Activated T-helper 9 cell treated with anti-CD3 and anti-CD28 coated beads, Interleukin-2, amount 50 U/mL, for 16 hours (primary cell): Measurements from ENCODE around the gene TEDDM1.
"Not testable (repeated sequence)": the region's sequence is repeated elsewhere in the genome, so short reads cannot be mapped to it uniquely, and the experiment has no call there.

ENCODE experiments used
- DNase-seq: peaks from one replicate; pipeline ENCODE4 v3.0.0-alpha.2; 2020; ENCODE audit warnings: low read depth

Gene TEDDM1

DNA sequence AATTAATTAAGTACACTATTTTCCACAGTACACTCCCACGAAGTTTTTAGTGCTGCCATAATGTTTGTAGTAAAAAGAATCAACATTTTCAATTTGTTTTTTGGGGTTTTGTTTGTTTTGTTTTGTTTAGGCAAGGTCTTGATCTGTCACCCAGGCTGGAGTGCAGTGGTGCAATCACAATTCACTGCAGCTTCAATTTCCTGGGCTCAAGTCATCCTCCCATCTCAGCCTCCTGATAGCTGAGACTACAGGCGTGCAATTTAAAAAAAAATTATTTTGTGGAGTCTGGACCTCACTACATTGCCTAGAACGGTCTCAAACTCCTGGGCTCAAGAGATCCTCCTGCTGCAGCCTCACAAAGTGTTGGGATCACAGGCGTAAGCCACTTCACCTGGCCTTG lies 20.3 kb downstream of the TEDDM1 start:
- no peak for DNase-seq

GRCh38 chr1:182379781-182380180 lies 20.7 kb downstream of the TEDDM1 start:
- not testable (repeated sequence) for DNase-seq

- DNase-seq: no peak
These were observed 23.4 kb downstream of the TEDDM1 start for GRCh38 chr1:182376936-182377574.

- no peak for DNase-seq
These were observed 26.2 kb downstream of the TEDDM1 start for GRCh38 chr1:182374101-182374834.

DNA sequence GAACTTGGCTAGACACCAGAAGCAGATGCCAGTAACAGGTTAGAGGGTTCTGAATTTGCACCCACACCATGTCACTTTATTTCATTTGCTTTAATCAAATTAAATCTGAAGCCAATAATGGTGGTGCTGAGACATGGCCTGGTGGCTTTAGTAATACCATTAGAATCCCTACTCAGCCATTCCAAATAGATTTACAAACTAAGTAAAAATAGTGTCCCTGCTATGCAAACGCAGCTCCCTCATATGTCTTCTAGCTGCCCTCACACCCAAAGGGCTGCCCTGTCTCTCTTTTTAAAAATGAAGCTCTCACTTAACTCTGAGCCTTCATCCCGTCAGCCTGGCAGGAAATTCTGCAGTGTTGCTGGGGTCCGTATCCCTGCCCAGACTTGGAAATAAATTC lies 29.9 kb downstream of the TEDDM1 start:
- no peak for DNase-seq

GRCh38 chr1:182368903-182369302 lies 31.6 kb downstream of the TEDDM1 start:
- DNase-seq: no peak

DNA sequence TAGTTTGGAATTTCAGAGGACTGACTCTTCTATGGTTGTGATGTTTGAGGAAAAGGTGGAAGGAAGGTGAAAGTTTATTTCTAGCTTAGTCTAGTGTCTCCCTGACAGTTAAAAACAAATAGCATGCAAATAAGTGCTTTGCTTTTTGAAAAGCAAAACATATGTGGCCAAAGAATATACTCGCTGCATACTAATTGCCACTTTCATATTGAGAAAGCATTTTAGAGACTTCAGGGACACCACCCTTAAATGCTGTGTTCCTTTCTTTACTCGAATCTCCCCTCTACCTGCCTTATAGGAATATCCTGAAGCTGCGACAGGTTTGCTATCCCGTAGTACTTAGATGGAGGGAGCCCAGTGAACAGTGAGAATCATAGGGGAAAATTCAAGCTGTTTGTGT lies 32.1 kb downstream of the TEDDM1 start:
- no peak for DNase-seq

- DNase-seq: no peak
These were observed 32.5 kb downstream of the TEDDM1 start for GRCh38 chr1:182367926-182368325.

GRCh38 chr1:182366596-182366995 lies 33.9 kb downstream of the TEDDM1 start:
- DNase-seq: no peak

DNA sequence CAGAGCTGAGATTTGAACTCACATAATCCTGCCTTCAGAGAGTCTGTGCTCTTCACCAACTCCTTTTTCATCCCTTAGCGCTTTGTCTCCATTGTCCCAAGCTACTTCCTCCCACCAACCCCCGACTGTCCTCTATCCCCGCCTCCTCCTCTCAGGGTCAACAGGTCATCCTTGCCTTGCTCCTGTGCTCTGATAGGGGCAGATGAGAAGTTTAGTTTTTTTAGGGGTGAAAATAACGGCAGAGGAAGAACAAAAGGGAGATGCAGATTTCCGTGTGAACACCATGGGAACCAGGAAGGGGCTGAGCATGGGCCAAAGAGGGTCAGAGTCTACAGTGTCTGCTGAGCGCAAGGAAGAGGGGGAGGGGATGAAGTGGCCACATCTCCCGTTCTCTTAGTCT lies 40.8 kb downstream of the TEDDM1 start:
- no peak for DNase-seq

DNA sequence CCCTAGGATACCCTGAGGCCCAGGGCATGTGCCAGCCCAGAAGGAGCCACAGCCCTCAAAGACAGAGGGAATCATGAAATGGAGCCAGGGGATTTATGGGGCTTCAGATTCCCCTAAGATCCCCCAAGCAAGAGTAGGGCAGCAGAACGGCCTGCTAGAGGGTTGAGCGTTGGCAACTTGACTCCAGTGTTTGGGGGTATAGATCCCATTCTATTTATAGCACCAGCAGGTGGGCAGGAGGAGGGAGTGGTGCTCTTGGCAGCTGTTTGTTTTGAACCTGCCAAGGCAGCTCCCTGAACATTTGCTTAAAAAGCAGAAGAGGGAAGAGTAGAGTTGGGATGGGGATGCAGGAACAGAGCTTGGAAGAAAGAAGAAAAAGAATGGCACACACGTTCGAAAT lies 42.6 kb downstream of the TEDDM1 start:
- DNase-seq: no peak

- no peak for DNase-seq
These were observed 43.3 kb downstream of the TEDDM1 start for GRCh38 chr1:182357171-182357570.

GRCh38 chr1:182355723-182356098 lies 44.8 kb downstream of the TEDDM1 start:
- no peak for DNase-seq

- no peak for DNase-seq
These were observed 48.6 kb downstream of the TEDDM1 start for GRCh38 chr1:182351790-182352364.

DNA sequence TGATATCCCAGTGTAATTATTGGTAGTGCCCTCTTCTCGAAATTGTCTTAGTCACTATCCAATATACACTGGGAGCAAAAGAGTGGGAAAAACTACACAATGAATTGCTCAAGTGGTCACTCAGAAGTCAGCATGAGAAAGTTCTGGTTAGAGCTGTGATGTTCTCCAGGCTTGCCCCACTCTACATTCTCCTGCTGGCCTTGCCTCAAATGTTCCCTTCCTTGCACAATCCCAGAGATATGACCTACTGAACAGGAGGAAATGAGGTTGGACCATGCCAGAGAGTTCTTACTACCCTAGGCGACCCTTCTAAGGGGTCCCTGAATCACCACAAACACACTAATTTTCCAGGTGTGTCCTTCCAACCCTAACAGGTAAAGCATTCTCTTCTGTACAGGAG lies 49.6 kb downstream of the TEDDM1 start:
- no peak for DNase-seq

- no peak for DNase-seq
These were observed 51.3 kb downstream of the TEDDM1 start for GRCh38 chr1:182348961-182349747.
